ENCODE data around the gene MEMO1.

The MEMO1 gene

GRCh38 chr2:31950946-31951562 lies 59.8 kb downstream of the MEMO1 start:
- Histone ChIP-seq H3K4me3 (no peak overlapping the region), H3K4me1 (no peaks in the 10 kb centered on the region), H3K9me3 (no peaks in the 10 kb centered on the region), H3K27ac (no peak overlapping the region), H3K27me3 (no peaks in the 10 kb centered on the region), H3K36me3 (no peaks in the 10 kb centered on the region)
- DNase-seq, result no peak
- intact Hi-C loops (cut with DNase I; ENCODE audit: low total_unique reads), result no loop called here
- TF ChIP-seq, protein P1, sequence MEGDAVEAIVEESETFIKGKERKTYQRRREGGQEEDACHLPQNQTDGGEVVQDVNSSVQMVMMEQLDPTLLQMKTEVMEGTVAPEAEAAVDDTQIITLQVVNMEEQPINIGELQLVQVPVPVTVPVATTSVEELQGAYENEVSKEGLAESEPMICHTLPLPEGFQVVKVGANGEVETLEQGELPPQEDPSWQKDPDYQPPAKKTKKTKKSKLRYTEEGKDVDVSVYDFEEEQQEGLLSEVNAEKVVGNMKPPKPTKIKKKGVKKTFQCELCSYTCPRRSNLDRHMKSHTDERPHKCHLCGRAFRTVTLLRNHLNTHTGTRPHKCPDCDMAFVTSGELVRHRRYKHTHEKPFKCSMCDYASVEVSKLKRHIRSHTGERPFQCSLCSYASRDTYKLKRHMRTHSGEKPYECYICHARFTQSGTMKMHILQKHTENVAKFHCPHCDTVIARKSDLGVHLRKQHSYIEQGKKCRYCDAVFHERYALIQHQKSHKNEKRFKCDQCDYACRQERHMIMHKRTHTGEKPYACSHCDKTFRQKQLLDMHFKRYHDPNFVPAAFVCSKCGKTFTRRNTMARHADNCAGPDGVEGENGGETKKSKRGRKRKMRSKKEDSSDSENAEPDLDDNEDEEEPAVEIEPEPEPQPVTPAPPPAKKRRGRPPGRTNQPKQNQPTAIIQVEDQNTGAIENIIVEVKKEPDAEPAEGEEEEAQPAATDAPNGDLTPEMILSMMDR (IDR thresholded peaks at IDR 0.05), result no peak

- no peak overlapping the region for H3K27ac ChIP-seq
- TF ChIP-seq, protein P1 (IDR thresholded peaks at IDR 0.05), result no peak
- intact Hi-C loops (cut with DNase I; ENCODE audit: low total_unique reads), result no loop called here
- H3K9me3 ChIP-seq, result no peaks in the 10 kb centered on the region
- H3K36me3 ChIP-seq, result peaks cover 2 to 4% (median 2%) of the 10 kb centered on the region in 3 donors
- DNase-seq, result no peak
- no peaks in the 10 kb centered on the region for H3K27me3 ChIP-seq
- H3K4me3 ChIP-seq, result no peak overlapping the region
- H3K4me1 ChIP-seq, result peaks cover 0 to 7% (median 0%) of the 10 kb centered on the region in 4 donors
Observed at GRCh38 chr2:31947871-31948270, 62.9 kb downstream of the MEMO1 start.

GRCh38 chr2:31946838-31947237 lies 64.0 kb downstream of the MEMO1 start:
- Histone ChIP-seq H3K4me3 (no peak overlapping the region), H3K27me3 (no peaks in the 10 kb centered on the region), H3K4me1 (peaks cover 0 to 7% (median 0%) of the 10 kb centered on the region in 4 donors), H3K36me3 (peaks cover 6 to 13% (median 9%) of the 10 kb centered on the region in 3 donors), H3K9me3 (no peaks in the 10 kb centered on the region), H3K27ac (no peak overlapping the region)
- TF ChIP-seq, protein P1 (IDR thresholded peaks at IDR 0.05), result no peak
- intact Hi-C loops (cut with DNase I; ENCODE audit: low total_unique reads), result no loop called here
- no peak for DNase-seq

DNA sequence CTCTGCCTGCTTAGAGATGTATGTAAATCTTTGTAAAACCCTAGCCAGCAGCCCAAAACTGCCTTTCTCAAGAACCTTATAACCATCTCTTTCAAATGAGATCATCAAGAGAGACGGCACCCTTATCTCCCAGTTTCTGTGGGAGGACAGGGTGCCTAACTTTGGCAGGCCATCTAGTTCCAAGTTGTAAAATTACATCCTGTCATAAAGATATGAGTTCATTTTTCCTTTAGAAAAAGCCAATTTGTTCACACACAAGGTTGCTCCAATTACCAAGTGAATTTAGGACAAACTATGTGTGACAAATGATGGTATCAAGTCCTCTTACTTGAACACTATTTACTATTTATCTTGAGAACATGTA lies 65.3 kb downstream of the MEMO1 start:
- Histone ChIP-seq H3K27me3 (no peaks in the 10 kb centered on the region), H3K9me3 (no peaks in the 10 kb centered on the region), H3K27ac (no peak overlapping the region), H3K36me3 (peaks cover 6 to 16% (median 9%) of the 10 kb centered on the region in 3 donors), H3K4me3 (no peak overlapping the region), H3K4me1 (peaks cover 0 to 7% (median 0%) of the 10 kb centered on the region in 4 donors)
- intact Hi-C loops (cut with DNase I; ENCODE audit: low total_unique reads), result no loop called here
- TF ChIP-seq, protein P1 (IDR thresholded peaks at IDR 0.05), result no peak
- DNase-seq, result no peak

- H3K4me1 ChIP-seq, result peaks cover 0 to 7% (median 0%) of the 10 kb centered on the region in 4 donors
- H3K36me3 ChIP-seq, result peaks cover 6 to 17% (median 9%) of the 10 kb centered on the region in 3 donors
- TF ChIP-seq, protein P1 (IDR thresholded peaks at IDR 0.05), result no peak
- no peak overlapping the region for H3K27ac ChIP-seq
- no peak overlapping the region for H3K4me3 ChIP-seq
- DNase-seq, result no peak
- H3K27me3 ChIP-seq, result no peaks in the 10 kb centered on the region
- H3K9me3 ChIP-seq, result no peaks in the 10 kb centered on the region
- intact Hi-C loops (cut with DNase I; ENCODE audit: low total_unique reads), result no loop called here
Observed at GRCh38 chr2:31944828-31945571, 65.8 kb downstream of the MEMO1 start.

All from tibial artery (tissue), 4 donors.